Stimulated activated CD4-positive, alpha-beta T cell treated with anti-CD3 and anti-CD28 coated beads, Interleukin-15, amount 100 ng/mL, for 24 hours (primary cell): ENCODE data around the gene MRPL27.
"Not testable (repeated sequence)": the region's sequence is repeated elsewhere in the genome, so short reads cannot be mapped to it uniquely, and the experiment has no call there.

Source experiments
- DNase-seq: peaks from one replicate; pipeline ENCODE4 v3.0.0-alpha.2; 2020

Gene MRPL27

GRCh38 chr17:50372758-50373556 lies at the start of gene MRPL27, which contains the start of gene EME1:
MRPL27 (minus strand) TSS chr17:50373184; CDS start chr17:50373170, 14 bp downstream.
EME1 (plus strand) TSS chr17:50373229; CDS start chr17:50375209, 1,980 bp downstream.
- DNase-seq, result peak; percentile 88

GRCh38 chr17:50422738-50423137 lies 49.8 kb upstream of the MRPL27 start:
- no peak for DNase-seq

GRCh38 chr17:50421308-50422051 lies 48.5 kb upstream of the MRPL27 start:
- peak; percentile 11 for DNase-seq

GRCh38 chr17:50420419-50421112 lies 47.6 kb upstream of the MRPL27 start:
- DNase-seq, result no peak

- DNase-seq, result not testable (repeated sequence)
Measured at GRCh38 chr17:50419577-50419976, 46.6 kb upstream of the MRPL27 start.

GRCh38 chr17:50414808-50415207 lies 41.8 kb upstream of the MRPL27 start:
- no peak for DNase-seq

GRCh38 chr17:50412188-50412732 lies 39.3 kb upstream of the MRPL27 start:
- no peak for DNase-seq

GRCh38 chr17:50407921-50408320 lies 34.9 kb upstream of the MRPL27 start:
- no peak for DNase-seq

- no peak for DNase-seq
Measured at GRCh38 chr17:50406578-50406977, 33.6 kb upstream of the MRPL27 start.

GRCh38 chr17:50405351-50405750 lies 32.4 kb upstream of the MRPL27 start:
- not testable (repeated sequence) for DNase-seq

- DNase-seq, result not testable (repeated sequence)
Measured at GRCh38 chr17:50399591-50399990, 26.6 kb upstream of the MRPL27 start.

GRCh38 chr17:50398672-50399071 lies 25.7 kb upstream of the MRPL27 start:
- not testable (repeated sequence) for DNase-seq

- no peak for DNase-seq
Measured at GRCh38 chr17:50397919-50398285, 24.9 kb upstream of the MRPL27 start.

GRCh38 chr17:50397111-50397918 lies 24.3 kb upstream of the MRPL27 start, which contains the start of gene LRRC59:
LRRC59 (minus strand) TSS chr17:50397523; CDS start chr17:50397317, 206 bp downstream.
- DNase-seq, result peak; percentile 94

- DNase-seq, result peak; percentile 31
Measured at GRCh38 chr17:50396261-50397110, 23.5 kb upstream of the MRPL27 start.

- no peak for DNase-seq
Measured at GRCh38 chr17:50394711-50395110, 21.7 kb upstream of the MRPL27 start.

- no peak for DNase-seq
Measured at GRCh38 chr17:50393700-50394099, 20.7 kb upstream of the MRPL27 start.

- DNase-seq, result no peak
Measured at GRCh38 chr17:50392621-50393020, 19.6 kb upstream of the MRPL27 start.

- DNase-seq, result no peak
Measured at GRCh38 chr17:50389534-50389933, 16.6 kb upstream of the MRPL27 start.

- DNase-seq, result no peak
Measured at GRCh38 chr17:50388728-50389127, 15.7 kb upstream of the MRPL27 start.

- DNase-seq, result no peak
Measured at GRCh38 chr17:50386510-50386909, 13.5 kb upstream of the MRPL27 start.
